SK-N-SH (cell line): ENCODE data around the gene GAP43. TPM values are rescaled to one million over a fixed set of nuclear protein-coding genes. Genes with fewer than 3 reads are reported as not detected.

Experiments used
- CTCF ChIA-PET: fragments of 300-600, 350-600 bp; formaldehyde crosslinking; extraction: SDS; loops from one replicate; lab custom pipeline; 2021; lab: Yijun Ruan, JAX
- POLR2A ChIA-PET: fragments of 350-600 bp; sonication (Branson Sonifier 250); formaldehyde crosslinking; extraction: SDS; loops from one replicate; lab custom pipeline; 2020; ENCODE audit warnings: antibody characterized with exemption, inconsistent platforms; lab: Yijun Ruan, JAX
- DNase-seq: peaks from one replicate; pipeline ENCODE4 v3.0.0; 2012
- H2AFZ ChIP-seq: fragments of 200-600 bp; sonication (generic); 2 replicates; pipeline ENCODE4 v1.8.1; 2016; ENCODE audit warnings: antibody characterized with exemption, mild to moderate bottlenecking, low read depth
- H3F3A ChIP-seq: fragments of 200-600 bp; sonication (generic); replicated peaks from 2 replicates; pipeline ENCODE3; 2016; ENCODE audit warnings: antibody characterized with exemption, mild to moderate bottlenecking; ENCODE audit not compliant: insufficient read depth
- H3K27ac ChIP-seq, 2 experiments: fragments of 200-500 bp in 1 of 2; fragments of 200-600 bp in 1 of 2; sonication (Bioruptor generic) in 1 of 2; sonication (generic), shearing (Covaris generic) in 1 of 2; 2 replicates each; pipeline versions ENCODE4 v1.5.1 to v1.6.1; 2014 to 2016; ENCODE audit warnings: low read depth in 2 of 2, inconsistent platforms in 1 of 2, low read length in 1 of 2, mild to moderate bottlenecking in 1 of 2, mixed read lengths in 1 of 2
- H3K27me3 ChIP-seq: fragments of 200-600 bp; sonication (generic), shearing (Covaris generic); 2 replicates; pipeline ENCODE4 v1.6.1; 2016; ENCODE audit warnings: mixed run types; ENCODE audit not compliant: insufficient read depth
- H3K36me3 ChIP-seq, 2 experiments: fragments of 200-500 bp in 1 of 2; fragments of 200-600 bp in 1 of 2; sonication (Bioruptor generic) in 1 of 2; sonication (generic) in 1 of 2; replicated peaks in 1 of 2; 2 replicates each; pipeline versions ENCODE3 to v1.5.1; 2014 to 2016; ENCODE audit warnings: low read length in 1 of 2, mild to moderate bottlenecking in 1 of 2; ENCODE audit not compliant: insufficient read depth in 2 of 2, control insufficient read depth in 1 of 2
- H3K4me1 ChIP-seq, 2 experiments: fragments of 200-500 bp in 1 of 2; fragments of 200-600 bp in 1 of 2; sonication (Bioruptor generic) in 1 of 2; sonication (generic), shearing (Covaris generic) in 1 of 2; 2 replicates each; pipeline versions ENCODE4 v1.5.1 to v1.6.1; 2014 to 2016; ENCODE audit warnings: low read depth in 1 of 2, low read length in 1 of 2, mixed run types in 1 of 2; ENCODE audit not compliant: insufficient read depth in 2 of 2, control insufficient read depth in 1 of 2
- H3K4me2 ChIP-seq: fragments of 200-600 bp; sonication (generic), shearing (Covaris generic); 2 replicates; pipeline ENCODE4 v1.6.1; 2017; ENCODE audit warnings: mixed run types
- H3K4me3 ChIP-seq, 2 experiments: fragments of 200-500 bp in 1 of 2; fragments of 200-600 bp in 1 of 2; sonication (Bioruptor generic) in 1 of 2; sonication (generic), shearing (Covaris generic) in 1 of 2; 2 replicates each; pipeline versions ENCODE4 v1.5.1 to v1.8.1; 2014 to 2016; ENCODE audit warnings: low read depth in 2 of 2, inconsistent platforms in 1 of 2, low read length in 1 of 2, mild to moderate bottlenecking in 1 of 2, mixed read lengths in 1 of 2, moderate library complexity in 1 of 2
- H3K79me2 ChIP-seq: fragments of 200-600 bp; sonication (generic); 2 replicates; pipeline ENCODE4 v1.8.1; 2017; ENCODE audit warnings: mild to moderate bottlenecking; ENCODE audit not compliant: insufficient read depth
- H3K9ac ChIP-seq: fragments of 200-600 bp; sonication (generic); 2 replicates; pipeline ENCODE4 v1.6.1; 2017; ENCODE audit warnings: mixed run types
- H3K9me2 ChIP-seq: fragments of 200-600 bp; sonication (generic); 2 replicates; pipeline ENCODE4 v1.6.1; 2017; ENCODE audit warnings: mixed run types
- H3K9me3 ChIP-seq: fragments of 200-600 bp; sonication (generic); 2 replicates; pipeline ENCODE4 v1.6.1; 2017; ENCODE audit warnings: mixed run types, mild to moderate bottlenecking, moderate library complexity
- H4K20me1 ChIP-seq: fragments of 200-600 bp; sonication (generic); 2 replicates; pipeline ENCODE4 v1.6.1; 2017; ENCODE audit warnings: mild to moderate bottlenecking, mixed run types; ENCODE audit not compliant: insufficient read depth
- EP300 ChIP-seq, 2 experiments: IDR thresholded peaks; 2 replicates each; pipeline versions ENCODE4 v1.4.0 to v1.6.1; 2012; ENCODE audit warnings: borderline replicate concordance in 1 of 2, low read depth in 1 of 2, low read length in 1 of 2
- FOSL2 ChIP-seq: IDR thresholded peaks from 2 replicates; pipeline ENCODE4 v1.4.0; 2012; ENCODE audit warnings: low read depth, mild to moderate bottlenecking, moderate library complexity, borderline replicate concordance
- FOXJ3 ChIP-seq: sonication (generic); formaldehyde crosslinking; IDR thresholded peaks from 2 replicates; pipeline ENCODE4 v1.5.1; 2020; ENCODE audit warnings: mild to moderate bottlenecking, missing genetic modification reagents
- JUND ChIP-seq: IDR thresholded peaks from 2 replicates; pipeline ENCODE4 v1.4.0; 2012
- MXI1 ChIP-seq: IDR thresholded peaks from 2 replicates; pipeline ENCODE4 v1.6.1; 2012; ENCODE audit warnings: mild to moderate bottlenecking, low read depth, low read length, improper control_type of control experiment
- NFIC ChIP-seq: IDR thresholded peaks from 2 replicates; pipeline ENCODE4 v1.4.0; 2012; ENCODE audit warnings: borderline replicate concordance
- NRF1 ChIP-seq: IDR thresholded peaks from 2 replicates; pipeline ENCODE4 v1.6.1; 2012; ENCODE audit warnings: low read depth, mild to moderate bottlenecking, low read length
- PBX3 ChIP-seq: IDR thresholded peaks from 2 replicates; pipeline ENCODE4; 2012
- REST ChIP-seq: IDR thresholded peaks from 2 replicates; pipeline ENCODE4 v1.6.1; 2012; ENCODE audit warnings: mild to moderate bottlenecking, low read depth, low read length, moderate library complexity
- SIN3A ChIP-seq: IDR thresholded peaks from 2 replicates; pipeline ENCODE4 v1.6.1; 2012; ENCODE audit warnings: low read depth, mild to moderate bottlenecking, low read length, moderate library complexity, borderline replicate concordance
- SMC3 ChIP-seq: IDR thresholded peaks from 2 replicates; pipeline ENCODE4 v1.6.1; 2012; ENCODE audit warnings: low read depth, low read length, improper control_type of control experiment
- TAF1 ChIP-seq: IDR thresholded peaks from 2 replicates; pipeline ENCODE4 v1.6.1; 2012; ENCODE audit warnings: low read depth, mild to moderate bottlenecking, low read length, moderate library complexity, borderline replicate concordance
- TCF12 ChIP-seq: IDR thresholded peaks from 2 replicates; pipeline ENCODE4 v1.4.0; 2012
- TEAD4 ChIP-seq: IDR thresholded peaks from 2 replicates; pipeline ENCODE4 v1.4.0; 2012; ENCODE audit warnings: mild to moderate bottlenecking, borderline replicate concordance; ENCODE audit not compliant: insufficient read depth
- YY1 ChIP-seq: IDR thresholded peaks from 2 replicates; pipeline ENCODE4 v1.4.0; 2012; ENCODE audit warnings: low read depth, mild to moderate bottlenecking
- WGBS: methylation state at CpG from one replicate; pipeline ENCODE4 v1.1.6; 2017; ENCODE audit warnings: low lambda C conversion rate; 5-methylcytosine and 5-hydroxymethylcytosine counted together
- polyA plus RNA-seq, 3 experiments: library from polyadenylated mRNA; depleted of rRNA; stranded (reverse); fragments of >200 nt; gene quantifications; 2 replicates each; pipeline ENCODE4 v1.2.3, GENCODE V29; 2012
- TF ChIP-seq, protein P1 (sequence below): fragments of 150-350 bp; IDR thresholded peaks from 2 replicates; pipeline ENCODE4 v1.6.1; 2017; ENCODE audit warnings: antibody characterized with exemption, low read length, low read depth, borderline replicate concordance
- TF ChIP-seq, protein P2 (sequence below): fragments of 200-600 bp; sonication (generic); IDR thresholded peaks from 2 replicates; pipeline ENCODE4 v1.6.1; 2017; ENCODE audit warnings: antibody characterized with exemption, mild to moderate bottlenecking, moderate library complexity
- TF ChIP-seq, protein P3 (sequence below): IDR thresholded peaks from 2 replicates; pipeline ENCODE4 v1.4.0; 2012; ENCODE audit warnings: low read depth

GAP43 gene
- polyA plus RNA-seq, 1 of the 3 experiments (the other 2 are of a cell fraction): 14.0 TPM

GRCh38 chr3:115695090-115695489 is 71.8 kb downstream of the GAP43 start (continued):
- TF ChIP-seq, protein P1, sequence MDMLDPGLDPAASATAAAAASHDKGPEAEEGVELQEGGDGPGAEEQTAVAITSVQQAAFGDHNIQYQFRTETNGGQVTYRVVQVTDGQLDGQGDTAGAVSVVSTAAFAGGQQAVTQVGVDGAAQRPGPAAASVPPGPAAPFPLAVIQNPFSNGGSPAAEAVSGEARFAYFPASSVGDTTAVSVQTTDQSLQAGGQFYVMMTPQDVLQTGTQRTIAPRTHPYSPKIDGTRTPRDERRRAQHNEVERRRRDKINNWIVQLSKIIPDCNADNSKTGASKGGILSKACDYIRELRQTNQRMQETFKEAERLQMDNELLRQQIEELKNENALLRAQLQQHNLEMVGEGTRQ: no peak
- no peak for TF ChIP-seq JUND
- TF ChIP-seq, all 33 proteins: peak for 0

DNA sequence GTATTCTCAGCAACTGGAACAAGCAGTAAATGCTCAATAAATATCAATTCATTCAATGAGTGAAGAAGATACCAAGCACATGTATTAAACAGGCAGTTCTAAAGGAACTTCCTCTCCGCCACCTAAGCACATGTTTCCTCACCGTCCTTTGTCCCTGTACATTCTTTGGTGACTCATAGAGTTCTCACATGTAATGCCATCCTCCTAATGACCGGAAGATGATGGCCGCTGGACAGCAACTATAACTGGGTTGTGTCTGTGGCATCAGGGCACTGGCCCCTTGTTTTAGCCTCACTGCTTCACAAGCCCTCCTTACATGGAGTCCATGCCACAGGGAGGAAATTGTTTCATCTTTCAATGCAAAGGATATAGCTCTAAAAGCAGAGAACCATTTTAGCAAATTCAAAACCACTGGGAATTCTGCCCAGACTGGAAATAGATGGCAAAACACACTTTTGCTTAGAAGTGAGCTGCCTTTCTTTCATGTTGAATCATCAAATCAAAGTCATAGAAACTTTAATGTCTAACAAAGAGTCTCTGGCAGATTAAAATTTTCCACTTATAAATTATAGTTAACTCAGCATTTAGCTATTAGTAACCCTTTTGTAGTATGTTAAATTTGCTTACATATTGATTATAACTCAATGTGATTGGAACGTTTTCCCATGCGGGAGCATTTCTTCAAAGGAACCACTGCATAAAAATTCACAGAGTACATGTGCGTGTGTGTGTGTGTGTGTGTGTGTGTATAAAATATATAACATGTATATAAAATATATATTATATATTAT is 74.1 kb downstream of the GAP43 start:
- Histone ChIP-seq H3K9ac (no peak overlapping the region), H3K9me2 (no peaks in the 10 kb centered on the region), H3K4me1 (peaks cover 12 to 39% of the 10 kb centered on the region in 2 experiments; a peak in 3 of 4 replicates), H2AFZ (peak overlapping the region; percentile 20; the same call in 1 of the 2 replicates), H3K9me3 (no peaks in the 10 kb centered on the region), H4K20me1 (no peaks in the 10 kb centered on the region), H3K27me3 (no peaks in the 10 kb centered on the region), H3K27ac (peak overlapping the region; percentile 22 to 55; a peak in 3 of 4 replicates), H3F3A (peaks cover 6% of the 10 kb centered on the region), H3K79me2 (no peaks in the 10 kb centered on the region), H3K36me3 (no peaks in the 10 kb centered on the region), H3K4me3 (no peak overlapping the region), H3K4me2 (no peak overlapping the region)
- TF ChIP-seq JUND (no peak), REST (peak; percentile 76), PBX3 (no peak), YY1 (no peak), NRF1 (no peak), FOXJ3 (CRISPR knock-in tag) (no peak), EP300 (IDR thresholded peaks at IDR 0.05; ENCODE audit: borderline replicate concordance in 1 of 2, low read depth in 1 of 2, low read length in 1 of 2) (no peak), TCF12 (no peak), TEAD4 (no peak), MXI1 (no peak), SMC3 (no peak), TAF1 (no peak), NFIC (no peak), FOSL2 (peak; percentile 4; the same call in 1 of the 2 replicates), SIN3A (no peak)
- TF ChIP-seq, protein P2, sequence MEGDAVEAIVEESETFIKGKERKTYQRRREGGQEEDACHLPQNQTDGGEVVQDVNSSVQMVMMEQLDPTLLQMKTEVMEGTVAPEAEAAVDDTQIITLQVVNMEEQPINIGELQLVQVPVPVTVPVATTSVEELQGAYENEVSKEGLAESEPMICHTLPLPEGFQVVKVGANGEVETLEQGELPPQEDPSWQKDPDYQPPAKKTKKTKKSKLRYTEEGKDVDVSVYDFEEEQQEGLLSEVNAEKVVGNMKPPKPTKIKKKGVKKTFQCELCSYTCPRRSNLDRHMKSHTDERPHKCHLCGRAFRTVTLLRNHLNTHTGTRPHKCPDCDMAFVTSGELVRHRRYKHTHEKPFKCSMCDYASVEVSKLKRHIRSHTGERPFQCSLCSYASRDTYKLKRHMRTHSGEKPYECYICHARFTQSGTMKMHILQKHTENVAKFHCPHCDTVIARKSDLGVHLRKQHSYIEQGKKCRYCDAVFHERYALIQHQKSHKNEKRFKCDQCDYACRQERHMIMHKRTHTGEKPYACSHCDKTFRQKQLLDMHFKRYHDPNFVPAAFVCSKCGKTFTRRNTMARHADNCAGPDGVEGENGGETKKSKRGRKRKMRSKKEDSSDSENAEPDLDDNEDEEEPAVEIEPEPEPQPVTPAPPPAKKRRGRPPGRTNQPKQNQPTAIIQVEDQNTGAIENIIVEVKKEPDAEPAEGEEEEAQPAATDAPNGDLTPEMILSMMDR: no peak
- TF ChIP-seq, protein P3, sequence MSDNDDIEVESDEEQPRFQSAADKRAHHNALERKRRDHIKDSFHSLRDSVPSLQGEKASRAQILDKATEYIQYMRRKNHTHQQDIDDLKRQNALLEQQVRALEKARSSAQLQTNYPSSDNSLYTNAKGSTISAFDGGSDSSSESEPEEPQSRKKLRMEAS: no peak
- WGBS: 72% methylated on average over 7 of the region's 7 CpGs
- ChIA-PET CTCF (interaction anchor here (0.6 to 1.5 kb wide), 5 partner anchors 14 to 605 kb away, joined by 3 to 10 read pairs (median 3); no protein-coding TSS in a partner anchor), POLR2A (no interaction called here)
- no peak for DNase-seq
